HG03442 (cell line): ENCODE measurements around the gene EPS8L1.
"Not testable (repeated sequence)": the region's sequence is repeated elsewhere in the genome, so short reads cannot be mapped to it uniquely, and the experiment has no call there.

ENCODE experiments used
- ATAC-seq: cut with Tn5 transposase; IDR thresholded peaks from one replicate; pipeline ENCODE4 v1.9.1; 2021; ENCODE audit warnings: mild to moderate bottlenecking, moderate library complexity; ENCODE audit not compliant: unreplicated experiment

Gene EPS8L1

GRCh38 chr19:55094456-55095259 lies 19.0 kb downstream of the EPS8L1 start:
- no peak for ATAC-seq

GRCh38 chr19:55095260-55096060 lies 19.8 kb downstream of the EPS8L1 start:
- no peak for ATAC-seq

GRCh38 chr19:55096061-55096701 lies 20.5 kb downstream of the EPS8L1 start:
- ATAC-seq, result no peak

- ATAC-seq, result no peak
These were observed 22.4 kb downstream of the EPS8L1 start for GRCh38 chr19:55097864-55098715.

GRCh38 chr19:55098716-55099556 lies 23.3 kb downstream of the EPS8L1 start:
- ATAC-seq, result no peak

- no peak for ATAC-seq
These were observed 24.2 kb downstream of the EPS8L1 start for GRCh38 chr19:55099557-55100506.

GRCh38 chr19:55101261-55101660 lies 25.6 kb downstream of the EPS8L1 start:
- no peak for ATAC-seq

GRCh38 chr19:55103190-55103589 lies 27.5 kb downstream of the EPS8L1 start:
- no peak for ATAC-seq

- no peak for ATAC-seq
These were observed 29.6 kb downstream of the EPS8L1 start for GRCh38 chr19:55105237-55105636.

- ATAC-seq, result no peak
These were observed 30.9 kb downstream of the EPS8L1 start for GRCh38 chr19:55106591-55106990.

- ATAC-seq, result not testable (repeated sequence)
These were observed 31.6 kb downstream of the EPS8L1 start for GRCh38 chr19:55107252-55107651.

- no peak for ATAC-seq
These were observed 34.0 kb downstream of the EPS8L1 start for GRCh38 chr19:55109527-55110291.

GRCh38 chr19:55111238-55111831 lies 35.7 kb downstream of the EPS8L1 start:
- no peak for ATAC-seq

GRCh38 chr19:55112246-55112776 lies 36.6 kb downstream of the EPS8L1 start:
- ATAC-seq, result no peak

GRCh38 chr19:55112777-55113569 lies 37.3 kb downstream of the EPS8L1 start:
- no peak for ATAC-seq

- no peak for ATAC-seq
These were observed 37.9 kb downstream of the EPS8L1 start for GRCh38 chr19:55113570-55114039.
